Sigmoid colon (tissue), 7 donors: Measurements from ENCODE around the gene MEIS1. TPM values are rescaled to one million over a fixed set of nuclear protein-coding genes. Genes with fewer than 3 reads are reported as not detected.

Source experiments
- DNase-seq: peaks from one replicate; pipeline ENCODE4 v3.0.0-alpha.2; 2019
- H3K27ac ChIP-seq, 4 donors: fragments of 200-600 bp; sonication (generic); one replicate each; pipeline ENCODE4 v1.5.1; 2016 to 2019; ENCODE audit warnings: mild to moderate bottlenecking in 1 of 4
- H3K27me3 ChIP-seq, 3 donors: fragments of 200-600 bp; sonication (generic); one replicate each; pipeline ENCODE4 v1.5.1; 2019; ENCODE audit warnings: mild to moderate bottlenecking in 1 of 3
- H3K36me3 ChIP-seq, 4 donors: fragments of 200-600 bp; sonication (generic); one replicate each; pipeline ENCODE4 v1.5.1; 2016 to 2019
- H3K4me1 ChIP-seq, 4 donors: fragments of 200-600 bp; sonication (generic); one replicate each; pipeline ENCODE4 v1.5.1; 2017 to 2019
- H3K4me3 ChIP-seq, 4 donors: fragments of 200-600 bp; sonication (generic); one replicate each; pipeline ENCODE4 v1.5.1; 2017 to 2019; ENCODE audit warnings: mild to moderate bottlenecking in 2 of 4, moderate library complexity in 1 of 4
- H3K9me3 ChIP-seq, 4 donors: fragments of 200-600 bp in 3 of 4; sonication (generic) in 3 of 4; one replicate each; pipeline versions ENCODE4 v1.5.1 to v1.6.1; 2013 to 2019
- EP300 ChIP-seq, 4 donors: sonication (generic); formaldehyde crosslinking; IDR thresholded peaks; one replicate each; pipeline ENCODE4 v1.6.1; 2017; ENCODE audit warnings: antibody characterized with exemption in 4 of 4
- POLR2A ChIP-seq, 2 donors: fragments of 450-650 bp; IDR thresholded peaks; one replicate each; pipeline ENCODE4 v1.6.1; 2016; ENCODE audit warnings: antibody characterized with exemption in 2 of 2, mild to moderate bottlenecking in 2 of 2, moderate library complexity in 2 of 2
- POLR2AphosphoS5 ChIP-seq, 4 donors: sonication (generic); formaldehyde crosslinking; IDR thresholded peaks; one replicate each; pipeline ENCODE4 v1.6.1; 2017; ENCODE audit warnings: antibody characterized with exemption in 4 of 4
- WGBS, 2 donors: extraction: QIAGEN DNeasy Blood & Tissue Kit; methylation state at CpG; one replicate each; pipeline ENCODE4 v1.1.7; 2013; 5-methylcytosine and 5-hydroxymethylcytosine counted together
- intact Hi-C: fragments of 100-400 bp; cut with DNase I; formaldehyde crosslinking; loops from one replicate; pipeline ENCODE4 v1.15.1; 2023
- polyA plus RNA-seq, 3 donors: library from polyadenylated mRNA; stranded (reverse); fragments of 200-250 nt; gene quantifications; one replicate each; pipeline ENCODE4 v1.2.3, GENCODE V29; 2013
- total RNA-seq, 4 donors: library from RNA; depleted of rRNA; stranded (reverse); fragments of >200 nt; gene quantifications; one replicate each; pipeline ENCODE4 v1.1.0, GENCODE V29; 2016
- TF ChIP-seq, protein P1 (sequence below), 4 experiments: fragments of 450-650 bp in 3 of 4; fragments of 200-600 bp in 1 of 4; IDR thresholded peaks; one replicate each; pipeline ENCODE4 v1.5.1; 2016 to 2019; ENCODE audit warnings: antibody characterized with exemption in 4 of 4, mild to moderate bottlenecking in 3 of 4, moderate library complexity in 2 of 4
- donor health status: healthy with polysubstance abuse.
- donor health status: Bipolar disorder and iron deficiency.
- donor health status: healthy.

Gene MEIS1
- total and polyA plus RNA-seq, 7 donors: 2.8 to 144 (median 108) TPM

GRCh38 chr2:66496670-66497420 is 61.9 kb downstream of the MEIS1 start:
- H3K27ac ChIP-seq: peak overlapping the region; percentile 63 to 76 (median 66)
- DNase-seq: no peak
- H3K27me3 ChIP-seq: no peaks in the 10 kb centered on the region
- peaks cover 0 to 15% (median 1%) of the 10 kb centered on the region in 4 donors for H3K36me3 ChIP-seq
- 66 to 68% methylated on average over 5 of the region's 5 CpGs for WGBS, 2 donors
- intact Hi-C loops: loop anchor here (5.0 kb wide), 1 partner anchor 35 kb away; no protein-coding TSS in a partner anchor
- peaks cover 0 to 96% (median 80%) of the 10 kb centered on the region in 4 donors for H3K4me1 ChIP-seq
- H3K9me3 ChIP-seq: no peaks in the 10 kb centered on the region
- no peak overlapping the region for H3K4me3 ChIP-seq
- TF ChIP-seq POLR2A (IDR thresholded peaks at IDR 0.05) (no peak), EP300 (IDR thresholded peaks at IDR 0.05) (no peak), POLR2AphosphoS5 (IDR thresholded peaks at IDR 0.05) (no peak)
- TF ChIP-seq, protein P1, sequence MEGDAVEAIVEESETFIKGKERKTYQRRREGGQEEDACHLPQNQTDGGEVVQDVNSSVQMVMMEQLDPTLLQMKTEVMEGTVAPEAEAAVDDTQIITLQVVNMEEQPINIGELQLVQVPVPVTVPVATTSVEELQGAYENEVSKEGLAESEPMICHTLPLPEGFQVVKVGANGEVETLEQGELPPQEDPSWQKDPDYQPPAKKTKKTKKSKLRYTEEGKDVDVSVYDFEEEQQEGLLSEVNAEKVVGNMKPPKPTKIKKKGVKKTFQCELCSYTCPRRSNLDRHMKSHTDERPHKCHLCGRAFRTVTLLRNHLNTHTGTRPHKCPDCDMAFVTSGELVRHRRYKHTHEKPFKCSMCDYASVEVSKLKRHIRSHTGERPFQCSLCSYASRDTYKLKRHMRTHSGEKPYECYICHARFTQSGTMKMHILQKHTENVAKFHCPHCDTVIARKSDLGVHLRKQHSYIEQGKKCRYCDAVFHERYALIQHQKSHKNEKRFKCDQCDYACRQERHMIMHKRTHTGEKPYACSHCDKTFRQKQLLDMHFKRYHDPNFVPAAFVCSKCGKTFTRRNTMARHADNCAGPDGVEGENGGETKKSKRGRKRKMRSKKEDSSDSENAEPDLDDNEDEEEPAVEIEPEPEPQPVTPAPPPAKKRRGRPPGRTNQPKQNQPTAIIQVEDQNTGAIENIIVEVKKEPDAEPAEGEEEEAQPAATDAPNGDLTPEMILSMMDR (IDR thresholded peaks at IDR 0.05): no peak

DNA sequence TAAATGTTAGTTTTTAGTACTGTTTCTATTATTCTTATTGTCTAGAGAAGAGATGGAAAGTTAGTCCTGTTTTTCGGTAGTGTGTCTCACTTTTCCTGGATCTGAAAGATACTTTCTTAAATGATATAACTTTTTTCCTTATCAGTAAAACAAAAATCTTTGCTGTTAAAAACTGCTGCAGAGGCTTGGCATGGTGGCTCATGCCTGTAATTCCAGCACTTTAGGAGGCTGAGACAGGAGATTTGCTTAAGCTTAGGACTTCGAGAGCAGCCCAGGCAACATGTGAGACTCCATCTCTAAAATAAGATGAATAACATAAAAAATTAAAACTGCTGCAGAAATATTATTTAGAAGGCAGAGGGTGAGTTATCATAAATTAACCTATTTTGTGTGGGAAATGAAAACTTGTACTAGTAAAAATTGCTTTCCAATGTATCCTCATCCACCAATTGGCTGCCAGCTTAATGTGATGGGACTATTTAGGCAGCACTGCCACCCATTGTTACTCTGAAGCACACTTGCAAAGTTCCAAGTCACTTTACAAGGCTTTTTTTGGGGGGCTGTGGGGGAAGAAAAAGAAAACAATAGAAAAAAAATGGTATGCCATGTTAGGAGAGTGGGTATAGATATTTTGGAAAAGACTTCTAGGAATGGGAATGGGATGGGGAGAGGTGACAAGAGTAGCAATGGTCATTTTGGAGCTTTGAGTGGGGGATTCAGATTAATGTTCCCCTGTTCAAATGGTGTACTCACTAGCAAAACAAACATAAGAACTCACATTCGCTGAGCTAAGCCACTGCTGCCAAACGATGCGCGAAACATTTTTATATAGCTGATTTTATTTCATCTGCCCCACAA is 62.7 kb downstream of the MEIS1 start:
- TF ChIP-seq EP300 (IDR thresholded peaks at IDR 0.05): no peak
- TF ChIP-seq, protein P1 (IDR thresholded peaks at IDR 0.05): no peak
- no peak for TF ChIP-seq POLR2A (IDR thresholded peaks at IDR 0.05)
- TF ChIP-seq POLR2AphosphoS5 (IDR thresholded peaks at IDR 0.05): no peak
- Histone ChIP-seq H3K9me3 (no peaks in the 10 kb centered on the region), H3K4me1 (peaks cover 0 to 96% (median 74%) of the 10 kb centered on the region in 4 donors), H3K27me3 (no peaks in the 10 kb centered on the region), H3K27ac (peak overlapping the region; percentile 3 to 76 (median 64)), H3K4me3 (no peak overlapping the region), H3K36me3 (peaks cover 0 to 6% (median 0%) of the 10 kb centered on the region in 4 donors)
- intact Hi-C loops: loop anchor here (5.0 kb wide), 1 partner anchor 35 kb away; no protein-coding TSS in a partner anchor
- 86 to 93% methylated on average over 6 of the region's 6 CpGs for WGBS, 2 donors
- DNase-seq: no peak

- Histone ChIP-seq H3K9me3 (no peaks in the 10 kb centered on the region), H3K36me3 (peaks cover 0 to 4% (median 0%) of the 10 kb centered on the region in 4 donors), H3K27me3 (no peaks in the 10 kb centered on the region), H3K4me3 (no peak overlapping the region), H3K27ac (peak overlapping the region in 3 of 4 donors; percentile 3 to 76 (median 64)), H3K4me1 (peaks cover 0 to 96% (median 70%) of the 10 kb centered on the region in 4 donors)
- no peak for TF ChIP-seq POLR2AphosphoS5 (IDR thresholded peaks at IDR 0.05)
- TF ChIP-seq EP300 (IDR thresholded peaks at IDR 0.05): no peak
- no peak for TF ChIP-seq POLR2A (IDR thresholded peaks at IDR 0.05)
- TF ChIP-seq, protein P1 (IDR thresholded peaks at IDR 0.05): no peak
- 67 to 79% methylated on average over 5 of the region's 5 CpGs for WGBS, 2 donors
- intact Hi-C loops: loop anchor here (5.0 kb wide), 1 partner anchor 36 kb away; no protein-coding TSS in a partner anchor
- no peak for DNase-seq
Measured at GRCh38 chr2:66498289-66498975, 63.5 kb downstream of the MEIS1 start.

DNA sequence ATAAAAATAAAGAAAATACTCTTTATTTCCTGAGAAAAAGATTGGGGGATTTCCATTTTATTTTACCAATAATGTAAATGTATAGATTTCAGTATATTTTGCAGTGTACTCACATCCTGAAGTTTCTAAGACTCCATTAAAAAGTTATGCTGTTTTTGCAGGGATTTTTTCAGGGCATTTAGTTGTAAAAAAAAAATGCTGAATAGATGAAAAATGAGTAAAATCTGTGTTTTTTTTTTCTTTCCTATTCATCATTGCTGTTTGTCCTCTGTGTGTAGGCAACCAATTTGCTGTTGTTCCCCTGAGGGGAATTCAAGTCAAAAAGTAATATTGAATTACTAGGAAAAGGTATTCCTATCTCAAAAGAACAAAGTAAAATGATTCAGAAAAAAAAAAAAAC is 66.3 kb downstream of the MEIS1 start:
- peaks cover 0 to 93% (median 63%) of the 10 kb centered on the region in 4 donors for H3K4me1 ChIP-seq
- TF ChIP-seq EP300 (IDR thresholded peaks at IDR 0.05): no peak
- TF ChIP-seq, protein P1 (IDR thresholded peaks at IDR 0.05): no peak
- TF ChIP-seq POLR2A (IDR thresholded peaks at IDR 0.05): no peak
- TF ChIP-seq POLR2AphosphoS5 (IDR thresholded peaks at IDR 0.05): no peak
- intact Hi-C loops: no loop called here
- DNase-seq: no peak
- no peaks in the 10 kb centered on the region for H3K9me3 ChIP-seq
- no peak overlapping the region for H3K27ac ChIP-seq
- no peak overlapping the region for H3K4me3 ChIP-seq
- no peaks in the 10 kb centered on the region for H3K27me3 ChIP-seq
- peaks cover 0 to 15% (median 0%) of the 10 kb centered on the region in 4 donors for H3K36me3 ChIP-seq
